NCI-H748 treated with DMSO at 0.1 percent for 48 hours (cell line): Measurements from ENCODE around the gene CRTC3.
"Not testable (repeated sequence)": the region's sequence is repeated elsewhere in the genome, so short reads cannot be mapped to it uniquely, and the experiment has no call there.

Experiments
- DNase-seq: peaks from one replicate; lab custom pipeline; 2025; lab: John Stamatoyannopoulos, UW

Gene CRTC3

DNA sequence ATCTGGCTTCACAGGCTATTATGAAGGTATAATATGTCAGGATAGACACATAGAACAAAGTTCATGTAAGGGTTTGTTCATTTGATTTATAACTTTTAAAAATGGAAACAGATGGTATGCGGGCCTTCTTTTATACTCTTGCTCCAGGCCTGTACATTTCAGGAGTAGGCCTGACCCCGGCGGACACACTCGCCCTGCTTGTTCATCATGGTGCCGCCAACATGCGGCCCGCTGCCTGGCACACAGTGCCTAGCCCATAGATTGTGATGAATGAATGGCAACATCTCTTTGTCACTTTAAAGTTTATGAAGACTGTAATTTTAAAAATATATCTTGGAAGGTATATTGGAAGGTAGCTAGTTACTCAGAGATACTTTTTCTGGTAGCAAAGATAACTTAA is 95.3 kb downstream of the CRTC3 start:
- no peak for DNase-seq

- no peak for DNase-seq
These were observed 99.5 kb downstream of the CRTC3 start for GRCh38 chr15:90629217-90629616.

- no peak for DNase-seq
These were observed 103.6 kb downstream of the CRTC3 start for GRCh38 chr15:90633360-90633759.

- DNase-seq = not testable (repeated sequence)
These were observed 107.3 kb downstream of the CRTC3 start for GRCh38 chr15:90636993-90637392.

GRCh38 chr15:90637693-90638092 is 108.0 kb downstream of the CRTC3 start:
- no peak for DNase-seq

DNA sequence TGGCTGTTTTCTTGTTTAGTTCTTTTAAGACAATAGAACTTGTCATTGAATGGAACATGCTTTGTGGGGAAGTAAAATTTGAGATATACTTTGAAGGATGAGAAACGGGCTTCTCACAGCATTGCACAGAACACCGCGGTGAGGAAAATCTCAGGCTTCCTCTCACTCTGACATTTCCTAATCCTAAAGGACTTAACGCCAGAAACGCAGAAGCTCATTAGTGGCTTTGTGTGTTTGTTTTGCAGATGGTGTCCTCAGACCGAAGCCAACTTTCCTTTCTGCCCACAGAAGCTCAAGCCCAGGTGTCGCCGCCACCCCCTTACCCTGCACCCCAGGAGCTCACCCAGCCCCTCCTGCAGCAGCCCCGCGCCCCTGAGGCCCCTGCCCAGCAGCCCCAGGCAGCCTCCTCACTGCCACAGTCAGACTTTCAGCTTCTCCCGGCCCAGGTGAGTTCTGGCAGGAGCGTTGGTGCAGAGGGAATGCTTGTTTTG is 108.5 kb downstream of the CRTC3 start:
- no peak for DNase-seq

DNA sequence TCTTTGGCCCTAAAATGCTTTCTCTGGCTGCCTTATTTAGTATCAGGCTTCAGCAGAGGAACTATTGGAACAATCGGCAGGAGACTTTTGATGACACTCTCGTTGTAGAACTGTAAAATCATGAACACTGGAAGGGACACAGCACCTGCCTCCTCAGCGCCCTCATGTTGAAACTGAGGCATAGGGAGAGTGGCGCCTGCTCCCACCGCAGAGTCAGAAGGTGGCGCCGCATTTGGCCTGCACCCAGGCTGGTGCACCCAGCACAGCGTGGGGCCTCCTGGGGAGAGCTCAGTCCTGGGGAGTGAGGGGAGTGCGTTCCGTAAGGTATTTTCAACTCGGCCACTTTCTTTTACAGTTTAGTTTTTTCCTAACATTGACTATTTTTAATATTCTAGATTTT is 109.2 kb downstream of the CRTC3 start:
- DNase-seq = no peak

DNA sequence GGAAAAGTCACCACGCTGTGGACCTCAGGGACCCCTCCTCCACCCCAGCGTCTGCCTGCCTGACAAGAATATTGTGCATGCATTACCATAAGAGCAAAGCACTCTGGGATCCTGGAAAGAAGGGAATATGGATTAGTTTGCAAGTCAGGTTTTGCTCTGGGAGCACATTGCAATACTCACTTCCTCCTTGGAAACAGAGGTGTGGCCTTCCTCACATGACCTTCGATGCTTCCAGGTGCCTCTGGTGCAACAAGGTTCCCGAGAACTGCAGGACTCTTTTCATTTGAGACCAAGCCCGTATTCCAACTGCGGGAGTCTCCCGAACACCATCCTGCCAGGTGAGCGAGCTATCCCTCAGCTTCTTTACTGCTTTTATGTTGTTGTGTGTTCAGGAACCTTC is 111.1 kb downstream of the CRTC3 start:
- no peak for DNase-seq

- DNase-seq = no peak
These were observed 112.1 kb downstream of the CRTC3 start for GRCh38 chr15:90641581-90642463.

GRCh38 chr15:90642464-90643300 is 113.0 kb downstream of the CRTC3 start:
- DNase-seq = no peak

- DNase-seq = no peak
These were observed 113.5 kb downstream of the CRTC3 start for GRCh38 chr15:90643301-90643632.

GRCh38 chr15:90644526-90644925 is 114.8 kb downstream of the CRTC3 start:
- no peak for DNase-seq

DNA sequence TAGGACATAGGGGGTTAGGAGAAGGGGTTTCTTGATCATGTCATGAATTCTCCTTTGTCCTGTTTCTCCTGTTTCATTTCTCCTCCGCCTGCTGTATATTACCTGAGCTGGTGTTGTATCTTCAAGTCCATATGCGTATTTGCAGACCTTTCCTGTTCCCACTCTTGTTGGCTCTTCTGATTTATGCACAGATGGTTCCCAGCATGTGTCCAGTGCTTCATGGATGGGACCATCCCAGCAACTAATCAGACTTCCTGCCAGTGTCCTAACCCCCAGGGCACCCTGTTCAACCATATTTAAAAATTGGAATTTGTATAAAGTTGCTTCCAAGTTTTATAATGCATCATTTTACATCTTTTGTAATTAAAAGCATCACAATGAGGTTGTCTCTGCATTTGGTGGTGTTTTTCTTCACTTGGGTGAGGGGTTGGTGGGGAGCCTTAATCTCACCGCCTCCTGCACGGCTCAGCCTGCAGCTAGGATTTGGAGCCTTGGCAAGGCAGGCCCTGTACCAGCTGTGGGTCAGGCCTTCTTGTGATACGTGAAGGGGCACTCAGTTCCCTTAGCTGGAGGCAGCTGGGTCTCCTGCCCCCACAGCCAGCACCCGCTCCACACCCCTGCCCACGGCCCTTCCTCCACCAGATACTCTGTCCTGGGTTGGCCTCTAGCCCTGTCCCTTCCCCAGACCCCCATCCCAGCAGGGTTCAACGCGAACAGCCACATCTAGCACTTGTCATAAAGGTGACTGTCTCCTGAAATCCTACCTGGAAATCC is 115.4 kb downstream of the CRTC3 start:
- DNase-seq = no peak

GRCh38 chr15:90645873-90646575 is 116.3 kb downstream of the CRTC3 start:
- DNase-seq = no peak

DNA sequence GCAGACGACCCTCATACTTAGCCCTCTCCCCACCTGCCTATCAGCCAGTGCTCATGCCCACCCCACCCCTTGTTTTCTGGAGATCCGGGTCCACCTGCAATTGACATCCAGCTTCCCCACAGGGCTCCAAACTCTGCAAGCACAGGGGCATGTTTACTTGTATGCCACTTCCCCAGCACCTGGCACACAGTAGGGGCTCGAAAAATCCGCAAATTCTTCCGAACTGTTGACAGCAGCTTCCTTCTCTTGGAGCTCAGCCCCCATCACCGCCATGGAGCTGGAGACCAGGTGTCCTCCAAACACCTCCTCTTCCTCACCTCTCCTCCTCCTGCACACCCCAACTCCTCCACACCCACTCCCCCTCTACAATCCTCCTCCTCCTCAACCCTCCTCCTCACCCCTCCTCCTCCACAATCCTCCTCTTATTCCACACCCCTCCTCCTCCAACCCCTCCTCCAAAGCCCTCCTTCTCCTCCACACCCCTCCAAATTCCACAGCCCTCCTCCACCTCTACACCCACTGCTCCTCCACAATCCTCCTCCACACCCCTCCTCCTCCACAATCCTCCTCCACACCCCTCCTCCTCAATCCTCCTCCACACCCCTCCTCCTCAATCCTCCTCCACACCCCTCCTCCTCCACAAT is 117.1 kb downstream of the CRTC3 start:
- no peak for DNase-seq

DNA sequence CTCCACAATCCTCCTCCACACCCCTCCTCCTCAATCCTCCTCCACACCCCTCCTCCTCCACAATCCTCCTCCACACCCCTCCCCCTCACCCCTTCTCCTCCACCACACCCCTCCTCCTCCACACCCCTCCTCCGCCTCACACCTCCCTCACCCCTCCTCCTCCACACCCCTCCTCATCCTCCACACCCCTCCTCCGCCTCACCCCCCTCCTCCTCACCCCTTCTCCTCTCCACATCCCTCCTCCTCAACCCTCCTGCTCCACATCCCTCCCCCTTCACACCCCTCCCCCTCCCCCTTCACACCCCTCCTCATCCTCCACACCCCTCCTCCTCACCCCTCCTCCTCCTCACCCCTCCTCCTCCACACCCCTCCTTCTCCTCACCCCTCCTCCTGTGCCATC is 117.6 kb downstream of the CRTC3 start:
- no peak for DNase-seq

GRCh38 chr15:90648137-90649070 is 118.7 kb downstream of the CRTC3 start:
- peak; percentile 16 for DNase-seq

GRCh38 chr15:90650117-90650955 is 120.6 kb downstream of the CRTC3 start:
- no peak for DNase-seq
